ENCODE results near the gene HPS4.

GRCh38 chr22:26461188-26461810 is 22.3 kb downstream of the HPS4 start:
- TF ChIP-seq CTCF (IDR thresholded peaks at IDR 0.05 in 4 of 5, conservative IDR thresholded peaks at IDR 0.05 in 1 of 5) (peak; percentile 61 to 74 (median 70)), POLR2A (IDR thresholded peaks at IDR 0.05) (no peak)
